ENCODE measurements around the gene LRRTM3. TPM values are rescaled to one million over a fixed set of nuclear protein-coding genes. Genes with fewer than 3 reads are reported as not detected.

The LRRTM3 gene
- total RNA-seq, 1 donor from 2014 or later: 2.8 TPM

DNA sequence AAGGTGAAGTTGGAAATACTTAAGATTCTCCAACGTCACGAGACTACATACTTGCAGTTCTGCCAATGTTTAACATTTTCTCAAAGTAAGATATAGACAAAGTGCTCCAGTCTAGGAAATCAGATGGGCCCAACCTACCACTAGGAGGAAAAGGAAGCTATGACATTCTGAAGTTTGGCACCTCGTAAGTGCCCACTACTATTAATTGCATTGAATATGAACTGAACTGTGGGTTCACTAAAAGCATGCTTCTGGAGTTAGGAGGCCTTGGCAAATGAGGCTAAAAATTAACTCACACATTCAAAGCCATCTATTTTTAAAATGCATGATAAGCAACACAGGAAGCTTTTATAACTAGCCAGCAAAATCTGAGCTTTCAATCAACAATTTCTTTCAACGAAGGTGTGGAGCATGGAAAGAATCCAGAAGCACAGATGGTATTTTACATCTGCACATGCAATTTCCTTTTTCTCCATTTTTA is 149.7 kb downstream of the LRRTM3 start:
- Mint-ChIP-seq H3K36me3 (ENCODE audit: low read depth) (no peaks in the 10 kb centered on the region), H3K27ac (ENCODE audit: unreplicated experiment) (no peak overlapping the region), H3K4me3 (no peak overlapping the region), H3K27me3 (ENCODE audit: low read depth) (no peaks in the 10 kb centered on the region), H3K4me1 (peaks cover 7% of the 10 kb centered on the region), H3K9me3 (no peaks in the 10 kb centered on the region)
- DNase-seq (ENCODE audit: low read depth, low spot score): no peak
- TF ChIP-seq, protein P1, sequence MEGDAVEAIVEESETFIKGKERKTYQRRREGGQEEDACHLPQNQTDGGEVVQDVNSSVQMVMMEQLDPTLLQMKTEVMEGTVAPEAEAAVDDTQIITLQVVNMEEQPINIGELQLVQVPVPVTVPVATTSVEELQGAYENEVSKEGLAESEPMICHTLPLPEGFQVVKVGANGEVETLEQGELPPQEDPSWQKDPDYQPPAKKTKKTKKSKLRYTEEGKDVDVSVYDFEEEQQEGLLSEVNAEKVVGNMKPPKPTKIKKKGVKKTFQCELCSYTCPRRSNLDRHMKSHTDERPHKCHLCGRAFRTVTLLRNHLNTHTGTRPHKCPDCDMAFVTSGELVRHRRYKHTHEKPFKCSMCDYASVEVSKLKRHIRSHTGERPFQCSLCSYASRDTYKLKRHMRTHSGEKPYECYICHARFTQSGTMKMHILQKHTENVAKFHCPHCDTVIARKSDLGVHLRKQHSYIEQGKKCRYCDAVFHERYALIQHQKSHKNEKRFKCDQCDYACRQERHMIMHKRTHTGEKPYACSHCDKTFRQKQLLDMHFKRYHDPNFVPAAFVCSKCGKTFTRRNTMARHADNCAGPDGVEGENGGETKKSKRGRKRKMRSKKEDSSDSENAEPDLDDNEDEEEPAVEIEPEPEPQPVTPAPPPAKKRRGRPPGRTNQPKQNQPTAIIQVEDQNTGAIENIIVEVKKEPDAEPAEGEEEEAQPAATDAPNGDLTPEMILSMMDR (conservative IDR thresholded peaks at IDR 0.05): no peak

DNA sequence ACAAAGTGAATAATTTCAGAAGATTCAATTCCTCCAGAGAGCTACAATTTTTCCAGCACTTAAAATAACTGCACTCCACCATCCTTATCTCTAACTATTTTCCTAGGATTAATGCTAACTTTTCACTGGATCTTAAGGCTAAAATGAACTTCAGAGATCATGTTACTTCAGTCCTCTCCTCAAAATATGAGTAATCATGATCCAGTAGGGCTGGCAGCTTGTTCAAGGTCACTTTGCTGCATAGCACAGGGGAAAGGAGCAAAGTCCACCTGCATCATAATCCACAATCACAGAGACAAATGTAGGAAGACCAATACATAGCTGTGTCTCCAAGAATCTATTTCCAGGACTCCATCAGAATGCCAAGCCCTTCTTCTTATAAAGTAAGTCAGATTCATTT is 150.3 kb downstream of the LRRTM3 start:
- Mint-ChIP-seq H3K9me3 (no peaks in the 10 kb centered on the region), H3K4me3 (no peak overlapping the region), H3K36me3 (ENCODE audit: low read depth) (no peaks in the 10 kb centered on the region), H3K27me3 (ENCODE audit: low read depth) (no peaks in the 10 kb centered on the region), H3K27ac (ENCODE audit: unreplicated experiment) (no peak overlapping the region), H3K4me1 (peaks cover 3% of the 10 kb centered on the region)
- no peak for DNase-seq (ENCODE audit: low read depth, low spot score)
- TF ChIP-seq, protein P1 (conservative IDR thresholded peaks at IDR 0.05): no peak

DNA sequence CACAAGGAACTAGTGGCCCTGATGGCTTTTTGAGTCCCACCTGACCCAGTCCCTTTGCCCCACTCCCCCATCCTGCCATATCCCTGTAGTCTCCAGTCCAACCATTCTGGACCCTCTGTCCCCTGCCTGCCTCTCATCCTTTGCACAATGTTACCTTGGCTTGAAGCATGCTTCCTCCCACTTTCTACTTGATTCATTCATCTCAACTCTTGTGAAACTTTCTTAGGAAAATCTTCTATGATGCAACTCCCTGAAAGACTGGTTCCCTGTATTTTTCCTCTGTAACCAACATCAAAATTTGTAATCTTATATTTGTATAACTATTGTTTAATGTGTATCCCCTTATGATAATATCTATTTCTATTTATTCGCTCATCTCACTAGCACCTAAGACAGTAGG is 151.5 kb downstream of the LRRTM3 start:
- Mint-ChIP-seq H3K4me1 (no peaks in the 10 kb centered on the region), H3K27me3 (ENCODE audit: low read depth) (no peaks in the 10 kb centered on the region), H3K27ac (ENCODE audit: unreplicated experiment) (no peak overlapping the region), H3K4me3 (no peak overlapping the region), H3K9me3 (no peaks in the 10 kb centered on the region), H3K36me3 (ENCODE audit: low read depth) (no peaks in the 10 kb centered on the region)
- DNase-seq (ENCODE audit: low read depth, low spot score): no peak
- TF ChIP-seq, protein P1 (conservative IDR thresholded peaks at IDR 0.05): no peak

DNA sequence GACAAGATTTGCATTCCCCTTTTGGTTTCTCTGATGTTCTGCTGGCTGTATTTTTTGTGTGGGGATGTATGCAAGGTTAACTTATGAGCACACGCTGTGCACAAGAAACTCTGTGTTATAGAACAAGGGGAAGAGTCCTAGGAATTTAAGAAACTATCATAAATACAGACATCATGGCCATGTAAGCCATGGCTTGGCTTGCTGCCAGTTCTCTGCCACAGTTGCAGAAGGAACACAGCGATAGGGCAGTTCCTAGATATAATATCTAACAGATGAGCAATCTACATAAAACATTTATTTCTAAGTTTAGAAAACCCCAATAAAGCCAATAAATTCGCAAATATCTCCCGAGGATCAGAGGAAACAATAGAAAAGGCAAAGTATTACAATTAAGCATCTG is 153.3 kb downstream of the LRRTM3 start:
- Mint-ChIP-seq H3K4me3 (no peak overlapping the region), H3K27ac (ENCODE audit: unreplicated experiment) (no peak overlapping the region), H3K9me3 (no peaks in the 10 kb centered on the region), H3K4me1 (no peaks in the 10 kb centered on the region), H3K36me3 (ENCODE audit: low read depth) (no peaks in the 10 kb centered on the region), H3K27me3 (ENCODE audit: low read depth) (no peaks in the 10 kb centered on the region)
- DNase-seq (ENCODE audit: low read depth, low spot score): no peak
- TF ChIP-seq, protein P1 (conservative IDR thresholded peaks at IDR 0.05): no peak

DNA sequence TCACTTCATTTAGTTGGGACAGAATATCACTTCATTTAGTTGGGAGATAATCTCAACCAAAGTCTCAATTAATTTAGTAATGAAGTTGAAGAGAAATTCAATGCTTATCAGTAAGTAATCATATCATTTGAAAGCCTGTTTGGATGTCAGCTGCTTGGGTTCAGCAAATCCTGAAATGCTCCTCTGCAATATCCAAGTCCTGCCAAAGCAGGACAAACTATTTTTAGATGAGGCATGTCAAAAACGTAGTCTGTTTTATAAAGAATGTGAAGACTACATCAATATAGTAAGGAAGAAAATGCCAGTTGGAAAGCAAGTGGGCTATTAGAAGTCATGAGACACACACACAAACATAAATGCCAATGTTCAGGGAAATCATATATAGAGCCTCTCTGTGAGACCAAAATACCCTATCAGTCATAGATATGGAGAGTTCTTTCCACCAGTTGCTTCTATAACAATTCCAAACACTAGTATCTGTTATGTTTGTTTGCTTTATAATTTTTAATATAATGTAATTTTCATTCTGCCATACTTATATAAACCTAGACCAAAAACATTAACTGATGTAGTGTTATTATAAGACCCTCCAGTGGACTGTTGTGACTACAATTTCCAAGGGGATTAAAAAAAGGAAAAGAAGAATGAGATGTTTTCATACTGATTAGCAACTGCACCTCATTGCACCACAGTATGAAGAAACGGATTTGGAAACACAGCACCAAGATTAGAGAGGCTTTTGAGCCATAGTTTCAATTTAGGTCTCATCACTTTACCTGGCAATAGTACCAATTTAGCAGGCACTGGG is 160.7 kb downstream of the LRRTM3 start:
- Mint-ChIP-seq H3K4me1 (peaks cover 4% of the 10 kb centered on the region), H3K27me3 (ENCODE audit: low read depth) (no peaks in the 10 kb centered on the region), H3K4me3 (no peak overlapping the region), H3K27ac (ENCODE audit: unreplicated experiment) (no peak overlapping the region), H3K36me3 (ENCODE audit: low read depth) (no peaks in the 10 kb centered on the region), H3K9me3 (no peaks in the 10 kb centered on the region)
- TF ChIP-seq, protein P1 (conservative IDR thresholded peaks at IDR 0.05): no peak
- DNase-seq (ENCODE audit: low read depth, low spot score): no peak

All from neural crest cell (in vitro differentiated cells).